Right lobe of liver (tissue), 6 donors: ENCODE measurements around the gene EVA1C. TPM values are rescaled to one million over a fixed set of nuclear protein-coding genes. Genes with fewer than 3 reads are reported as not detected.

ENCODE experiments used
- ATAC-seq, 4 donors: fragments of 200-7000 bp; cut with Tn5 transposase; one replicate each; pipeline ENCODE4 v1.9.1; 2020; ENCODE audit warnings: mild to moderate bottlenecking in 4 of 4, moderate library complexity in 4 of 4
- DNase-seq, 3 donors: peaks; one replicate each; pipeline ENCODE4 v3.0.0-alpha.2; 2020
- H3K27ac ChIP-seq, 3 donors: fragments of 200-600 bp; one replicate each; pipeline ENCODE4 v1.8.0; 2022
- H3K27me3 ChIP-seq, 2 donors: fragments of 200-600 bp; one replicate each; pipeline ENCODE4 v1.8.0; 2022
- H3K36me3 ChIP-seq, 4 donors: fragments of 200-600 bp; sonication (generic) in 1 of 4; one replicate each; pipeline versions ENCODE4 v1.5.1 to v1.8.0; 2017 to 2022; ENCODE audit warnings: control low read depth in 1 of 4
- H3K4me1 ChIP-seq, 4 donors: fragments of 200-600 bp; sonication (generic) in 1 of 4; one replicate each; pipeline versions ENCODE4 v1.5.1 to v1.8.0; 2017 to 2022; ENCODE audit warnings: control low read depth in 1 of 4
- H3K4me3 ChIP-seq, 3 donors: fragments of 200-600 bp; one replicate each; pipeline ENCODE4 v1.8.0; 2022
- H3K9me3 ChIP-seq, 4 donors: fragments of 200-600 bp; sonication (generic) in 1 of 4; one replicate each; pipeline versions ENCODE4 v1.5.1 to v1.8.0; 2017 to 2022; ENCODE audit warnings: control low read depth in 1 of 4
- CTCF ChIP-seq, 4 donors: fragments of 200-600 bp in 3 of 4; fragments of 450-650 bp in 1 of 4; IDR thresholded peaks; one replicate each; pipeline versions ENCODE4 v1.5.1 to v1.8.0; 2016 to 2022; ENCODE audit warnings: antibody characterized with exemption in 4 of 4, mild to moderate bottlenecking in 2 of 4
- POLR2A ChIP-seq: fragments of 450-650 bp; IDR thresholded peaks from one replicate; pipeline ENCODE4 v1.6.1; 2017; ENCODE audit warnings: antibody characterized with exemption, mild to moderate bottlenecking
- WGBS: methylation state at CpG from one replicate; pipeline ENCODE4 v1.1.6; 2018; ENCODE audit warnings: low coverage, low lambda C conversion rate; ENCODE audit not compliant: insufficient coverage; ENCODE audit errors: missing lambda C conversion rate; 5-methylcytosine and 5-hydroxymethylcytosine counted together
- intact Hi-C, 2 donors: fragments of 100-400 bp; cut with DNase I; formaldehyde crosslinking; loops; one replicate each; pipeline versions ENCODE4 v1.11.2 to v1.14.1; 2022
- total RNA-seq, 6 experiments: library from RNA; depleted of rRNA in 2 of 6; stranded (reverse); fragments of >200 nt in 2 of 6; fragmentation: NEBNext Ultra II Directional in 3 of 6; extraction: Animal tissue kit (Norgen Biotek cat#: 25700) in 3 of 6; gene quantifications; one replicate each; pipeline versions ENCODE4 v1.1.0 to v1.2.4, GENCODE V29; 2016 to 2023
- donor health status: DM: no; HTN: yes; CAD: no.
- donor health status: DM: no; HTN: no; CAD: no.
- donor health status: DM: no; HTN: no; CAD: no.
- donor health status: DM: no; HTN: yes; CAD: no.
- donor health status: DM: no; HTN: yes; CAD: no.

Gene EVA1C
- total RNA-seq, 6 experiments from 2014 or later, result 2.4 to 5.9 (median 4.2) TPM

GRCh38 chr21:32406405-32406804, 6.1 kb upstream of the EVA1C start:
- H3K4me1 ChIP-seq, result no peaks in the 10 kb centered on the region
- no peaks in the 10 kb centered on the region for H3K36me3 ChIP-seq
- DNase-seq, result peak in 1 of 3 donors; percentile 41
- no peak overlapping the region for H3K27ac ChIP-seq
- no peaks in the 10 kb centered on the region for H3K27me3 ChIP-seq
- no peaks in the 10 kb centered on the region for H3K9me3 ChIP-seq
- H3K4me3 ChIP-seq, result no peak overlapping the region
- intact Hi-C loops, result loop anchor here in 1 of 2 donors (10.0 kb wide), 1 partner anchor 188 kb away; no protein-coding TSS in a partner anchor
- TF ChIP-seq POLR2A, result no peak
- no peak for TF ChIP-seq CTCF (IDR thresholded peaks at IDR 0.05)
- peak in 1 of 4 donors; percentile 37 for ATAC-seq
- WGBS, result 16% methylated on average over 2 of the region's 6 CpGs

- H3K27ac ChIP-seq, result no peak overlapping the region
- WGBS, result 68% methylated on average over 2 of the region's 4 CpGs
Observed at GRCh38 chr21:32410291-32410690, 2.2 kb upstream of the EVA1C start.

GRCh38 chr21:32410916-32411315, 1.6 kb upstream of the EVA1C start:
- intact Hi-C loops, result no loop called here
- 74% methylated on average over 5 of the region's 5 CpGs for WGBS
- no peak for TF ChIP-seq POLR2A
- TF ChIP-seq CTCF (IDR thresholded peaks at IDR 0.05), result no peak
- DNase-seq, result no peak
- no peak for ATAC-seq
- H3K4me3 ChIP-seq, result no peak overlapping the region
- no peaks in the 10 kb centered on the region for H3K27me3 ChIP-seq
- H3K36me3 ChIP-seq, result no peaks in the 10 kb centered on the region
- no peaks in the 10 kb centered on the region for H3K9me3 ChIP-seq
- peaks cover 0 to 8% (median 0%) of the 10 kb centered on the region in 4 donors for H3K4me1 ChIP-seq
- H3K27ac ChIP-seq, result peak overlapping the region; percentile 77 to 84 (median 84)

More at GRCh38 chr21:32410291-32410690, 2.2 kb upstream of the EVA1C start:
- intact Hi-C loops, result no loop called here
- ATAC-seq (no peak), DNase-seq (no peak)
- Histone ChIP-seq H3K27me3 (no peaks in the 10 kb centered on the region), H3K4me1 (peaks cover 0 to 8% (median 0%) of the 10 kb centered on the region in 4 donors), H3K4me3 (no peak overlapping the region), H3K9me3 (no peaks in the 10 kb centered on the region), H3K36me3 (no peaks in the 10 kb centered on the region)
- TF ChIP-seq CTCF (IDR thresholded peaks at IDR 0.05), result no peak
- no peak for TF ChIP-seq POLR2A

- peaks cover 0 to 8% (median 0%) of the 10 kb centered on the region in 4 donors for H3K4me1 ChIP-seq
- ATAC-seq (peak; percentile 82 to 91 (median 87)), DNase-seq (peak; percentile 85 to 88 (median 87))
- intact Hi-C loops, result no loop called here
- TF ChIP-seq CTCF (IDR thresholded peaks at IDR 0.05) (no peak), POLR2A (peak; percentile 80)
- peak overlapping the region; percentile 77 to 84 (median 84) for H3K27ac ChIP-seq
- no peaks in the 10 kb centered on the region for H3K36me3 ChIP-seq
- H3K4me3 ChIP-seq, result peak overlapping the region; percentile 59 to 64 (median 60)
- no peaks in the 10 kb centered on the region for H3K9me3 ChIP-seq
- no peaks in the 10 kb centered on the region for H3K27me3 ChIP-seq
- 13% methylated on average over 11 of the region's 63 CpGs for WGBS
Observed at GRCh38 chr21:32411350-32412161, 950 bp upstream of the EVA1C start.
